HepG2 (cell line): ENCODE data around the gene CACNG4. TPM values are rescaled to one million over a fixed set of nuclear protein-coding genes. Genes with fewer than 3 reads are reported as not detected.

Experiments used
- ATAC-seq: fragments of 200-7000 bp; cut with Tn5 transposase; 3 replicates; pipeline ENCODE4 v1.9.1; 2020; ENCODE audit warnings: mild to moderate bottlenecking, moderate library complexity
- BruUV-seq: library from RNA; stranded (reverse); fragments of 400-500 nt; replicated peaks from 2 replicates; lab custom pipeline; 2021; lab: Mats Ljungman, UMichigan
- CTCF ChIA-PET: fragments of 300-600 bp; formaldehyde crosslinking; extraction: SDS; loops from one replicate; lab custom pipeline; 2021; ENCODE audit warnings: low total read pairs, inconsistent platforms, low intra/inter-chr PET ratio; lab: Yijun Ruan, JAX
- POLR2A ChIA-PET: fragments of 350-600 bp; sonication (Branson Sonifier 250); formaldehyde crosslinking; loops from one replicate; lab custom pipeline; 2020; ENCODE audit warnings: antibody characterized with exemption, inconsistent platforms; lab: Yijun Ruan, JAX
- DNase-seq: peaks from one replicate; pipeline ENCODE4 v3.0.0-alpha.2; 2015; ENCODE audit warnings: low spot score
- FAIRE-seq: peaks from 3 replicates; lab custom pipeline; 2011; peaks lifted over from hg19 to GRCh38; lab: Jason Lieb, UNC
- H2AFZ ChIP-seq: one replicate; pipeline ENCODE4 v1.6.1; 2011; ENCODE audit warnings: low read length, inconsistent platforms
- H3K27ac ChIP-seq: fragments of 300-600 bp; 3 replicates; pipeline ENCODE4 v1.8.0; 2011; ENCODE audit warnings: mixed run types, mild to moderate bottlenecking, mixed read lengths, low read length, inconsistent platforms; ENCODE audit not compliant: insufficient read depth; ENCODE audit errors: extremely low read length
- H3K27me3 ChIP-seq, 2 experiments: fragments of 200-600 bp in 1 of 2; 2 replicates in 1 of 2; 3 replicates in 1 of 2; pipeline versions ENCODE4 v1.6.0 to v1.8.0; 2011; ENCODE audit warnings: low read length in 2 of 2, mild to moderate bottlenecking in 2 of 2, moderate library complexity in 2 of 2, inconsistent platforms in 1 of 2; ENCODE audit not compliant: insufficient read depth in 2 of 2, control insufficient read depth in 1 of 2
- H3K36me3 ChIP-seq, 2 experiments: fragments of 200-600 bp in 1 of 2; replicated peaks in 1 of 2; 2 replicates in 1 of 2; 3 replicates in 1 of 2; pipeline versions ENCODE4 v1.5.1 to v1.8.0; 2011; ENCODE audit warnings: low read length in 2 of 2, inconsistent platforms in 1 of 2; ENCODE audit not compliant: insufficient read depth in 2 of 2, control insufficient read depth in 1 of 2
- H3K4me1 ChIP-seq: 2 replicates; pipeline ENCODE4 v1.5.1; 2012; ENCODE audit warnings: low read length, inconsistent platforms; ENCODE audit not compliant: insufficient read depth
- H3K4me2 ChIP-seq: 2 replicates; pipeline ENCODE4 v1.6.0; 2011; ENCODE audit warnings: low read depth, low read length, inconsistent platforms
- H3K4me3 ChIP-seq, 3 experiments: fragments of 200-600 bp in 1 of 3; sonication (generic), shearing (Covaris generic) in 1 of 3; replicated peaks in 1 of 3; 2 replicates each; pipeline ENCODE4 v1.5.1; 2011 to 2016; ENCODE audit warnings: low read length in 3 of 3, inconsistent platforms in 2 of 3, low read depth in 2 of 3, mild to moderate bottlenecking in 2 of 3, control low read depth in 1 of 3, mixed read lengths in 1 of 3; ENCODE audit not compliant: insufficient read depth in 1 of 3
- H3K79me2 ChIP-seq: one replicate; pipeline ENCODE4 v1.6.1; 2011; ENCODE audit warnings: low read length, inconsistent platforms; ENCODE audit not compliant: insufficient read depth
- H3K9ac ChIP-seq: 2 replicates; pipeline ENCODE4 v1.6.0; 2011; ENCODE audit warnings: mild to moderate bottlenecking, low read depth, low read length, inconsistent platforms; ENCODE audit not compliant: insufficient read depth
- H3K9me3 ChIP-seq: 2 replicates; pipeline ENCODE4 v1.5.1; 2012; ENCODE audit warnings: mild to moderate bottlenecking, low read length
- H4K20me1 ChIP-seq: 2 replicates; pipeline ENCODE4 v1.6.0; 2011; ENCODE audit warnings: inconsistent platforms, mild to moderate bottlenecking, low read length, moderate library complexity; ENCODE audit not compliant: insufficient read depth
- ATF7-NPFF ChIP-seq: sonication (generic); formaldehyde crosslinking; IDR thresholded peaks from 2 replicates; pipeline ENCODE4 v1.8.1; 2023; ENCODE audit warnings: mild to moderate bottlenecking, low read depth, missing genetic modification reagents, moderate library complexity
- BRD4 ChIP-seq: sonication (generic); formaldehyde crosslinking; IDR thresholded peaks from 2 replicates; pipeline ENCODE4 v1.4.0; 2020; ENCODE audit warnings: missing genetic modification reagents
- FOSL2 ChIP-seq: sonication (generic); formaldehyde crosslinking; IDR thresholded peaks from 2 replicates; pipeline ENCODE4 v1.4.0; 2020; ENCODE audit warnings: missing genetic modification reagents
- FOXK2 ChIP-seq: fragments of 450-650 bp; IDR thresholded peaks from 2 replicates; pipeline ENCODE4 v1.6.1; 2016
- HDAC6 ChIP-seq: fragments of 200-600 bp; sonication (generic); IDR thresholded peaks from 2 replicates; pipeline ENCODE4 v1.7.0; 2017; ENCODE audit warnings: mild to moderate bottlenecking, antibody characterized with exemption, low read length, low read depth
- SMARCE1 ChIP-seq: fragments of 450-650 bp; IDR thresholded peaks from 2 replicates; pipeline ENCODE4 v1.6.1; 2017; ENCODE audit warnings: borderline replicate concordance
- SRSF4 ChIP-seq: fragments of 200-400 bp; formaldehyde crosslinking; IDR thresholded peaks from one replicate; pipeline ENCODE4 v1.6.1; 2018; ENCODE audit warnings: mild to moderate bottlenecking, low read depth, low read length, moderate library complexity; ENCODE audit not compliant: poor library complexity, severe bottlenecking
- ZNF10 ChIP-seq: sonication (generic); formaldehyde crosslinking; IDR thresholded peaks from 2 replicates; pipeline ENCODE4 v1.4.0; 2020; ENCODE audit warnings: mild to moderate bottlenecking, low read depth, missing genetic modification reagents, borderline replicate concordance
- ZNF138 ChIP-seq: sonication (generic); formaldehyde crosslinking; IDR thresholded peaks from 2 replicates; pipeline ENCODE4 v1.5.0; 2020; ENCODE audit warnings: mild to moderate bottlenecking, low read depth, missing genetic modification reagents
- ZNF468 ChIP-seq: sonication (generic); formaldehyde crosslinking; IDR thresholded peaks from 2 replicates; pipeline ENCODE4 v1.8.0; 2022; ENCODE audit warnings: mild to moderate bottlenecking, moderate library complexity, missing genetic modification reagents
- ZNF501 ChIP-seq: sonication (generic); formaldehyde crosslinking; IDR thresholded peaks from 2 replicates; pipeline ENCODE4 v1.5.1; 2020; ENCODE audit warnings: mild to moderate bottlenecking, moderate library complexity, missing genetic modification reagents
- ZNF614 ChIP-seq: IDR thresholded peaks from 2 replicates; pipeline ENCODE4 v1.6.1; 2018; ENCODE audit warnings: missing biosample characterization, missing genetic modification reagents, inconsistent platforms, borderline replicate concordance
- ZNF747 ChIP-seq: sonication (generic); formaldehyde crosslinking; IDR thresholded peaks from 2 replicates; pipeline ENCODE4 v1.8.1; 2023; ENCODE audit warnings: missing genetic modification reagents, mild to moderate bottlenecking, borderline replicate concordance
- ZSCAN22 ChIP-seq: sonication (generic); formaldehyde crosslinking; IDR thresholded peaks from 2 replicates; pipeline ENCODE4 v1.4.0; 2020; ENCODE audit warnings: mild to moderate bottlenecking, missing genetic modification reagents
- WGBS: methylation state at CpG from one replicate; pipeline ENCODE4 v1.1.6; 2017; ENCODE audit warnings: low lambda C conversion rate; 5-methylcytosine and 5-hydroxymethylcytosine counted together
- in situ Hi-C: cut with HindIII; loops from 2 replicates; pipeline ENCODE4 v1.10.0; 2017; ENCODE audit warnings: low pct_unique_long_range_greater_than_20kb; ENCODE audit not compliant: extremely low pct_ligation_motif_present
- intact Hi-C: fragments of 100-400 bp; cut with micrococcal nuclease; formaldehyde crosslinking; loops from one replicate; pipeline ENCODE4 v1.10.0; 2022; ENCODE audit not compliant: unreplicated experiment
- polyA plus RNA-seq, 8 experiments: library from polyadenylated mRNA; depleted of rRNA in 3 of 8; stranded (reverse) in 7 of 8; unstranded in 1 of 8; fragments of >200 nt; fragmentation: Illumina TruSeq in 4 of 8; extraction: Trizol in 4 of 8; gene quantifications; 2 replicates each; pipeline versions ENCODE4 v1.2.1 to v1.2.3, GENCODE V29; 2011 to 2016; ENCODE audit warnings: low read depth in 4 of 8, missing spikeins in 1 of 8, mixed read lengths in 1 of 8; ENCODE audit not compliant: insufficient read depth in 1 of 8
- total RNA-seq, 5 experiments: library from RNA; depleted of rRNA; stranded (reverse); fragments of >200 nt; fragmentation: Illumina TruSeq; extraction: Trizol; gene quantifications; 2 replicates each; pipeline ENCODE4 v1.2.3, GENCODE V29; 2016; ENCODE audit warnings: low read depth in 1 of 5

The CACNG4 gene
- total and polyA plus RNA-seq, 2 of the 13 experiments (the other 11 are each of a cell fraction or from before 2014, with no cell fraction given), result 0.09 TPM

DNA sequence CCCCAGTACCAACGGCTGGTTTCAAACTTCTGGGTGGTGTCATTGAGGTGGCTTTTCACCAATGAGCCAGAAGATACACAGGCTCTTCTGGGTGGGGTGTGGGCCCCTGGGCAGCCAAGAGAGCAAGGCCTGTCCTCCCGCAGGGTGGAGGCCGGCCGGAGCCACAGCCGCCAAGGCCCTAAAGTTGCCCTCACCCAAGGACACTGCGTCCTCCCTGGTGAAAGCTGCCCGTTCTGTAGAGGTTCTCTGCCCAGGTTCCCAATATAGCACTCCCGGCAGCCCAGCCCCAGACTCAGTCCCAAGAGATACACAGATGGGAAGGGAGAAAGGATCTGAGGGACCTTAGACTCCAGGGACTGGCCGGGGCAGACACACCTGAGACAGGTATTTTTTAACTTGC, 69.1 kb downstream of the CACNG4 start:
- no peaks in the 10 kb centered on the region for H3K79me2 ChIP-seq
- FAIRE-seq (no peak), ATAC-seq (no peak), DNase-seq (no peak)
- TF ChIP-seq FOSL2 (CRISPR knock-in tag) (no peak), ZNF501 (no peak), ZSCAN22 (CRISPR knock-in tag) (no peak), ZNF138 (CRISPR knock-in tag) (no peak), ZNF468 (CRISPR knock-in tag) (no peak), SMARCE1 (no peak), ATF7-NPFF (no peak), ZNF747 (CRISPR knock-in tag) (no peak), ZNF10 (CRISPR knock-in tag) (no peak), FOXK2 (no peak), BRD4 (CRISPR knock-in tag) (no peak), HDAC6 (no peak), ZNF614 (CRISPR knock-in tag) (no peak), SRSF4 (no peak)
- H3K4me1 ChIP-seq, result no peaks in the 10 kb centered on the region
- POLR2A ChIA-PET, result no interaction called here
- H3K4me3 ChIP-seq, result no peak overlapping the region
- H3K36me3 ChIP-seq, result no peaks in the 10 kb centered on the region
- WGBS, result 50% methylated on average over 5 of the region's 9 CpGs
- in situ Hi-C loops, result no loop called here
- H3K9me3 ChIP-seq, result no peaks in the 10 kb centered on the region
- H4K20me1 ChIP-seq, result no peaks in the 10 kb centered on the region
- H2AFZ ChIP-seq, result no peak overlapping the region
- BruUV-seq, result no TSS peak
- no peak overlapping the region for H3K9ac ChIP-seq
- no peak overlapping the region for H3K4me2 ChIP-seq
- H3K27ac ChIP-seq, result no peak overlapping the region
- CTCF ChIA-PET, result no interaction called here
- intact Hi-C loops, result loop anchor here (1.0 kb wide), 1 partner anchor 18 kb away; no protein-coding TSS in a partner anchor
- H3K27me3 ChIP-seq, result peaks cover 10 to 38% of the 10 kb centered on the region in 2 experiments; a peak in 3 of 5 replicates
